IPS-NIHi7 (cell line): ENCODE data around the gene PAX9.
"Not testable (repeated sequence)": the region's sequence is repeated elsewhere in the genome, so short reads cannot be mapped to it uniquely, and the experiment has no call there.

ENCODE experiments used
- DNase-seq: peaks from one replicate; pipeline ENCODE4 v3.0.0; 2012; ENCODE audit warnings: mixed read lengths; ENCODE audit errors: extremely low spot score

PAX9 gene

GRCh38 chr14:36672095-36672494 is 10.4 kb downstream of the PAX9 start:
- DNase-seq = no peak

- no peak for DNase-seq
These were observed 13.0 kb downstream of the PAX9 start for GRCh38 chr14:36674659-36675058.

GRCh38 chr14:36675581-36675980 is 13.9 kb downstream of the PAX9 start:
- DNase-seq = no peak

GRCh38 chr14:36676236-36676635 is 14.6 kb downstream of the PAX9 start:
- no peak for DNase-seq

- DNase-seq = no peak
These were observed 20.7 kb downstream of the PAX9 start for GRCh38 chr14:36682338-36682737.

GRCh38 chr14:36683083-36683724 is 21.5 kb downstream of the PAX9 start:
- peak; percentile 29 for DNase-seq

GRCh38 chr14:36684946-36685345 is 23.3 kb downstream of the PAX9 start:
- no peak for DNase-seq

- no peak for DNase-seq
These were observed 28.8 kb downstream of the PAX9 start for GRCh38 chr14:36690311-36691040.

- DNase-seq = not testable (repeated sequence)
These were observed 37.8 kb downstream of the PAX9 start for GRCh38 chr14:36699420-36699819.

GRCh38 chr14:36700651-36701050 is 39.0 kb downstream of the PAX9 start:
- no peak for DNase-seq

- no peak for DNase-seq
These were observed 39.5 kb downstream of the PAX9 start for GRCh38 chr14:36701132-36701531.

- DNase-seq = no peak
These were observed 40.8 kb downstream of the PAX9 start for GRCh38 chr14:36702474-36702873.

GRCh38 chr14:36707570-36707969 is 45.9 kb downstream of the PAX9 start:
- DNase-seq = no peak

GRCh38 chr14:36713960-36714703 is 52.5 kb downstream of the PAX9 start:
- no peak for DNase-seq

- DNase-seq = no peak
These were observed 55.0 kb downstream of the PAX9 start for GRCh38 chr14:36716614-36717184.

- DNase-seq = peak; percentile 57
These were observed 55.7 kb downstream of the PAX9 start for GRCh38 chr14:36717363-36717762.

GRCh38 chr14:36718216-36718615 is 56.6 kb downstream of the PAX9 start:
- no peak for DNase-seq

GRCh38 chr14:36719823-36720222 is 58.2 kb downstream of the PAX9 start:
- DNase-seq = no peak

- DNase-seq = no peak
These were observed 59.0 kb downstream of the PAX9 start for GRCh38 chr14:36720657-36721056.

- DNase-seq = no peak
These were observed 60.2 kb downstream of the PAX9 start for GRCh38 chr14:36721877-36722276.

- no peak for DNase-seq
These were observed 61.9 kb downstream of the PAX9 start for GRCh38 chr14:36723530-36723929.

GRCh38 chr14:36724162-36724561 is 62.5 kb downstream of the PAX9 start:
- peak; percentile 43 for DNase-seq
